Stomach (tissue), 9 donors: ENCODE data around the gene ATG12. TPM values are rescaled to one million over a fixed set of nuclear protein-coding genes. Genes with fewer than 3 reads are reported as not detected.
"Not testable (repeated sequence)": the region's sequence is repeated elsewhere in the genome, so short reads cannot be mapped to it uniquely, and the experiment has no call there.

Experiments
- DNase-seq, 2 donors: peaks; one replicate each; pipeline versions ENCODE4 v3.0.0 to v3.0.0-alpha.2; 2013 to 2019
- H3K27ac ChIP-seq, 5 donors: fragments of 200-600 bp in 4 of 5; sonication (generic) in 4 of 5; one replicate each; pipeline ENCODE4 v1.5.1; 2013 to 2019; ENCODE audit warnings: mild to moderate bottlenecking in 1 of 5, moderate library complexity in 1 of 5
- H3K27me3 ChIP-seq, 3 donors: fragments of 200-600 bp; sonication (generic); one replicate each; pipeline ENCODE4 v1.5.1; 2017 to 2019; ENCODE audit warnings: mixed run types in 1 of 3
- H3K36me3 ChIP-seq, 4 donors: fragments of 200-600 bp; sonication (generic); 1 replicate in 3 of 4; 2 replicates in 1 of 4; pipeline ENCODE4 v1.5.1; 2016 to 2019
- H3K4me1 ChIP-seq, 4 donors: fragments of 200-600 bp; sonication (generic); one replicate each; pipeline ENCODE4 v1.5.1; 2016 to 2019
- H3K4me3 ChIP-seq, 4 donors: fragments of 200-600 bp; sonication (generic) in 3 of 4; one replicate each; pipeline ENCODE4 v1.5.1; 2016 to 2019; ENCODE audit warnings: mild to moderate bottlenecking in 1 of 4
- H3K9me3 ChIP-seq, 4 donors: fragments of 200-600 bp; sonication (generic); one replicate each; pipeline ENCODE4 v1.5.1; 2016 to 2019
- EP300 ChIP-seq: sonication (generic); formaldehyde crosslinking; IDR thresholded peaks from one replicate; pipeline ENCODE4 v1.6.1; 2017; ENCODE audit warnings: antibody characterized with exemption
- POLR2A ChIP-seq, 4 donors: fragments of 450-650 bp; IDR thresholded peaks; one replicate each; pipeline ENCODE4 v1.6.1; 2016; ENCODE audit warnings: antibody characterized with exemption in 4 of 4, control low read depth in 2 of 4, mild to moderate bottlenecking in 1 of 4, moderate library complexity in 1 of 4
- POLR2AphosphoS5 ChIP-seq, 3 donors: sonication (generic); formaldehyde crosslinking; IDR thresholded peaks; one replicate each; pipeline ENCODE4 v1.6.1; 2016; ENCODE audit warnings: antibody characterized with exemption in 3 of 3
- WGBS, 5 donors: extraction: QIAGEN DNeasy Blood & Tissue Kit in 3 of 5; methylation state at CpG; one replicate each; pipeline versions ENCODE4 v1.1.5 to v1.1.7; 2013 to 2018; 5-methylcytosine and 5-hydroxymethylcytosine counted together
- intact Hi-C: fragments of 100-400 bp; cut with DNase I; formaldehyde crosslinking; loops from one replicate; pipeline ENCODE4 v1.15.1; 2023; ENCODE audit warnings: low total_unique reads
- polyA plus RNA-seq, 3 donors: library from polyadenylated mRNA; stranded (reverse); fragments of 200-250 nt; gene quantifications; one replicate each; pipeline ENCODE4 v1.2.3, GENCODE V29; 2013
- total RNA-seq, 5 donors: library from RNA; depleted of rRNA; stranded (reverse); fragments of >200 nt; gene quantifications; one replicate each; pipeline versions ENCODE4 v1.1.0 to v1.2.3, GENCODE V29; 2014 to 2016
- TF ChIP-seq, protein P1 (sequence below), 7 experiments: fragments of 450-650 bp in 4 of 7; fragments of 200-600 bp in 3 of 7; sonication (generic) in 3 of 7; IDR thresholded peaks; one replicate each; pipeline ENCODE4 v1.5.1; 2016 to 2019; ENCODE audit warnings: antibody characterized with exemption in 7 of 7, control low read depth in 2 of 7, mild to moderate bottlenecking in 1 of 7
- donor health status: healthy with polysubstance abuse.
- donor health status: Bipolar disorder and iron deficiency.
- donor health status: healthy.

Gene ATG12
- total and polyA plus RNA-seq, 8 donors, result 15.2 to 73.3 (median 37.4) TPM

DNA sequence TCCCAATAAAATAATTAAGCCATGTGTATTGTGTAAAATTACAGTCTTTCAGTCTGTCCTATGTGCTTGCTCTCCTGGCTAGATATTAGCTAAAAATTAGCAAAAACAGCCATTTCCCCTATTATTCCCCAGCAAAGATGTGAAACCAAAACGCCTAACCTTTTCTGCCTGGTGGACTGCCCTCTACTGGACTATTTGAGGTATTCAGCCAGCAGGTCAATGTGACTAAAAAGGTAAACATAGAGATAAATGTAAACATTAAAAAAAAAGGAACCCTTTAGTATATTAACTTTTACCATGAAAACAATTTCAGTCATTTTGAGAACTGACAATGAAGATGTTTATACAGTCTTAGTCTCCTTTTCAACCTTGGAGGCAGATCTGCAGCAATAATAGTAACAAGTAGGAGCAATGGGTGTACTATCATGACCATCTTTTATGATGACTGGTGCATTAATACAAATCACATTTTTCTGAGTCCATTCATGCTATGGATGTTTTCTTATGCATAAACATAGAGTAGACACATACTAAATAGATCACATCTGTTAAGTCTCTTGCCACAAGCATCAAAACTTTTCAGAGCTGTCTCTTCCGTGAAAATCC, 10.1 kb downstream of the ATG12 start:
- Histone ChIP-seq H3K36me3 (peaks cover 6 to 80% (median 67%) of the 10 kb centered on the region in 4 donors), H3K9me3 (peaks cover 0 to 2% (median 0%) of the 10 kb centered on the region in 4 donors), H3K27me3 (no peaks in the 10 kb centered on the region), H3K4me3 (no peak overlapping the region), H3K27ac (no peak overlapping the region), H3K4me1 (peaks cover 0 to 11% (median 4%) of the 10 kb centered on the region in 4 donors)
- intact Hi-C loops, result no loop called here
- peak in 1 of 2 donors; percentile 70 for DNase-seq
- no peak for TF ChIP-seq EP300
- TF ChIP-seq POLR2A (IDR thresholded peaks at IDR 0.05), result no peak
- TF ChIP-seq, protein P1, sequence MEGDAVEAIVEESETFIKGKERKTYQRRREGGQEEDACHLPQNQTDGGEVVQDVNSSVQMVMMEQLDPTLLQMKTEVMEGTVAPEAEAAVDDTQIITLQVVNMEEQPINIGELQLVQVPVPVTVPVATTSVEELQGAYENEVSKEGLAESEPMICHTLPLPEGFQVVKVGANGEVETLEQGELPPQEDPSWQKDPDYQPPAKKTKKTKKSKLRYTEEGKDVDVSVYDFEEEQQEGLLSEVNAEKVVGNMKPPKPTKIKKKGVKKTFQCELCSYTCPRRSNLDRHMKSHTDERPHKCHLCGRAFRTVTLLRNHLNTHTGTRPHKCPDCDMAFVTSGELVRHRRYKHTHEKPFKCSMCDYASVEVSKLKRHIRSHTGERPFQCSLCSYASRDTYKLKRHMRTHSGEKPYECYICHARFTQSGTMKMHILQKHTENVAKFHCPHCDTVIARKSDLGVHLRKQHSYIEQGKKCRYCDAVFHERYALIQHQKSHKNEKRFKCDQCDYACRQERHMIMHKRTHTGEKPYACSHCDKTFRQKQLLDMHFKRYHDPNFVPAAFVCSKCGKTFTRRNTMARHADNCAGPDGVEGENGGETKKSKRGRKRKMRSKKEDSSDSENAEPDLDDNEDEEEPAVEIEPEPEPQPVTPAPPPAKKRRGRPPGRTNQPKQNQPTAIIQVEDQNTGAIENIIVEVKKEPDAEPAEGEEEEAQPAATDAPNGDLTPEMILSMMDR (IDR thresholded peaks at IDR 0.05), result peak in 5 of 7 experiments; percentile 45 to 73 (median 60)
- peak in 1 of 3 donors; percentile 29 for TF ChIP-seq POLR2AphosphoS5 (IDR thresholded peaks at IDR 0.05)
- WGBS, 5 donors, result 45 to 55% (median 52%) methylated on average over 2 of the region's 2 CpGs

DNA sequence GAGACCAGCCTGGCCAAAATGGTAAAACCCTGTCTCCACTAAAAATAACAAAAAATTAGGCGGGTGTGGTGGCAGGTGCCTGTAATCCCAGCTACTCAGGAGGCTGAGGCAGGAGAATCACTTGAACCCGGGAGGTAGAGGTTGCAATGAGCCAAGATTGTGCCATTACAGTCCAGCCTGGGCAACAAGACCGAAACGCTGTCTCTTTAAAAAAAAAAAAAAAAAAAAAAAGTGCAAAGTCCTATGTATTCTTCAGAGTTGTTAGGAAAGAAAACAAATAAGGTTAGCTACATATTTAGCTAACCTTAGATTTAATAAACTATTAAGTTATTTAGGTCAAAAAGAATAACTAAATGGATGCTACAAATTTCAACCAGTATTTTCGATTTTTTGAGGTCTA, 11.5 kb downstream of the ATG12 start:
- TF ChIP-seq, protein P1 (IDR thresholded peaks at IDR 0.05), result no peak
- TF ChIP-seq POLR2A (IDR thresholded peaks at IDR 0.05) (no peak), POLR2AphosphoS5 (IDR thresholded peaks at IDR 0.05) (no peak), EP300 (no peak)
- 92 to 97% (median 94%) methylated on average over 5 of the region's 5 CpGs for WGBS, 5 donors
- Histone ChIP-seq H3K27me3 (no peaks in the 10 kb centered on the region), H3K27ac (no peak overlapping the region), H3K9me3 (peaks cover 0 to 15% (median under 1%) of the 10 kb centered on the region in 4 donors), H3K36me3 (peaks cover 5 to 67% (median 54%) of the 10 kb centered on the region in 4 donors), H3K4me1 (peaks cover 0 to 11% (median 4%) of the 10 kb centered on the region in 4 donors), H3K4me3 (no peak overlapping the region)
- DNase-seq, result no peak
- intact Hi-C loops, result no loop called here

DNA sequence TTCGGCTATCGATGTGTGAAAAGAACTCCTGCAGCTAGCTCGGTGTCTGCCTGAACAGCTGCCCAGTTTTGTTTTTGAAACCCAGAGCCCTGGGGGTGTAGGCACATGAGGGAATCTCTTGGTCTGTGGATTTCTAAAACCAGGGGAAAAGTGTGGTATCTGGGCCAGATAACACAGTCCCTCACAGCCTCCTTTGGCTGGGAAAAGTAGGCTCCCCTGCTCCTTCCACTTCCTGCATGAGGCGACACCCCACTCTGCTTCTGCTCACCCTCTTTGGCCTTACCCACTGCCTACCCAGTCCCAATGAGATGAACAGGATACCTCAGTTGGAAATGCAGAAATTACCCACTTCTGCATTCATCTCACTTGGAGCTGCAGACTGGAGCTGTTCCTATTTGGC, 15.4 kb downstream of the ATG12 start:
- Histone ChIP-seq H3K4me3 (no peak overlapping the region), H3K27ac (no peak overlapping the region), H3K4me1 (peaks cover 0 to 3% (median under 1%) of the 10 kb centered on the region in 4 donors), H3K36me3 (peaks cover 5 to 33% (median 28%) of the 10 kb centered on the region in 4 donors), H3K27me3 (no peaks in the 10 kb centered on the region), H3K9me3 (peaks cover 0 to 16% (median 8%) of the 10 kb centered on the region in 4 donors)
- no peak for DNase-seq
- TF ChIP-seq POLR2AphosphoS5 (IDR thresholded peaks at IDR 0.05) (no peak), POLR2A (IDR thresholded peaks at IDR 0.05) (no peak), EP300 (no peak)
- TF ChIP-seq, protein P1 (IDR thresholded peaks at IDR 0.05), result no peak
- WGBS, 5 donors, result 93 to 99% (median 97%) methylated on average over 4 of the region's 4 CpGs
- intact Hi-C loops, result no loop called here

DNA sequence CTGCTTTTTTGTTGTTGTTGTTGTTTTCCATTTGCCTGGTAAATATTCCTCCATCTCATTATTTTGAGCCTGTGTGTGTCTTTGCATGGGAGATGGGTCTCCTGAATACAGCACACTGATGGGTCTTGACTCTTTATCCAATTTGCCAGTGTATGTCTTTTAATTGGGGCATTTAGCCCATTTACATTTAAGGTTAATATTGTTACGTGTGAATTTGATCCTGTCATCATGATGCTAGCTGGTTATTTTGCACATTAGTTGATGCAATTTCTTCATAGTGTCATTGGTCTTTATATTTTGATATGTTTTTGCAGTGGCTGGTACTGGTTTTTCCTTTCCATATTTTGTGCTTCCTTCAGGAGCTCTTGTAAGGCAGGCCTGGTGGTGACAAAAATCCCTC, 16.4 kb downstream of the ATG12 start:
- H3K4me3 ChIP-seq, H3K27ac ChIP-seq, intact Hi-C loops, H3K27me3 ChIP-seq, H3K4me1 ChIP-seq, DNase-seq: not testable (repeated sequence)
- peaks cover 5 to 24% (median 21%) of the 10 kb centered on the region in 4 donors for H3K36me3 ChIP-seq
- H3K9me3 ChIP-seq, result peaks cover 0 to 16% (median 8%) of the 10 kb centered on the region in 4 donors
- WGBS, 5 donors, result 89 to 100% (median 100%) methylated on average over 1 of the region's 1 CpG

DNA sequence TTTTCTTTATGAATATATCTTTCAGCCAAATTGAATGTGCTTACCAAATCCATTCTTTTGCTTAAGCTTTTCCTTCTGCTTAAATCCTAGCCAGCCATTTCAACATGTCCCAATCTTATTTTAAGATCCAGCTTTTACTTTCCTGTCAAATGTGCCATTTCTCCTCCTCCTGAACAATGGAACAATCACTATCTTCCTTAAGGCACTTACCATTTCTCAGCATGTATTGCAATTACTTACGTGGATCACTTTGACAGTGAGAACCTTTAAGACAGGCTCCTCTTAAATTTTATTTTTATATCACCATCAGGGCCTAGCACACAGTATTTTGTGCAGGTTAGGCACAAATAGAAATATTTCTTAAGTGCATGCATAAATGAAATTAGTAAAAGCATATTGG, 20.5 kb downstream of the ATG12 start:
- DNase-seq, result no peak
- peaks cover 0 to 15% (median 5%) of the 10 kb centered on the region in 4 donors for H3K9me3 ChIP-seq
- H3K27me3 ChIP-seq, result peaks cover 6 to 27% (median 12%) of the 10 kb centered on the region in 3 donors
- H3K4me3 ChIP-seq, result no peak overlapping the region
- TF ChIP-seq, protein P1 (IDR thresholded peaks at IDR 0.05), result no peak
- TF ChIP-seq POLR2A (IDR thresholded peaks at IDR 0.05) (no peak), EP300 (no peak), POLR2AphosphoS5 (IDR thresholded peaks at IDR 0.05) (no peak)
- intact Hi-C loops, result no loop called here
- H3K36me3 ChIP-seq, result no peaks in the 10 kb centered on the region
- peaks cover 5 to 11% (median 9%) of the 10 kb centered on the region in 4 donors for H3K4me1 ChIP-seq
- 86 to 95% (median 91%) methylated on average over 1 of the region's 1 CpG for WGBS, 5 donors
- H3K27ac ChIP-seq, result no peak overlapping the region
